GM21529 (cell line): ENCODE measurements around the gene FAM110C.
"Not testable (repeated sequence)": the region's sequence is repeated elsewhere in the genome, so short reads cannot be mapped to it uniquely, and the experiment has no call there.

Source experiments
- ATAC-seq: cut with Tn5 transposase; IDR thresholded peaks from one replicate; pipeline ENCODE4 v1.9.1; 2021; ENCODE audit not compliant: unreplicated experiment

The FAM110C gene

GRCh38 chr2:46471-47345 lies at the start of gene FAM110C:
TSS of gene FAM110C (minus strand) at chr2:46505. CDS start at chr2:46385, 120 bp downstream.
- ATAC-seq = no peak

GRCh38 chr2:92326-92725 lies 46.0 kb upstream of the FAM110C start:
- ATAC-seq = no peak

GRCh38 chr2:90645-91312 lies 44.5 kb upstream of the FAM110C start:
- ATAC-seq = no peak

GRCh38 chr2:85761-86160 lies 39.5 kb upstream of the FAM110C start:
- no peak for ATAC-seq

GRCh38 chr2:84121-84520 lies 37.8 kb upstream of the FAM110C start:
- no peak for ATAC-seq

- no peak for ATAC-seq
Observed at GRCh38 chr2:80971-81736, 34.8 kb upstream of the FAM110C start.

- no peak for ATAC-seq
Observed at GRCh38 chr2:80378-80777, 34.1 kb upstream of the FAM110C start.

- no peak for ATAC-seq
Observed at GRCh38 chr2:71309-72035, 25.2 kb upstream of the FAM110C start.

GRCh38 chr2:69366-70344 lies 23.4 kb upstream of the FAM110C start:
- ATAC-seq = no peak

GRCh38 chr2:68637-69036 lies 22.3 kb upstream of the FAM110C start:
- not testable (repeated sequence) for ATAC-seq

- ATAC-seq = no peak
Observed at GRCh38 chr2:66853-67252, 20.5 kb upstream of the FAM110C start.

- no peak for ATAC-seq
Observed at GRCh38 chr2:65121-65520, 18.8 kb upstream of the FAM110C start.

- ATAC-seq = no peak
Observed at GRCh38 chr2:55587-56448, 9.5 kb upstream of the FAM110C start.

- no peak for ATAC-seq
Observed at GRCh38 chr2:51613-52012, 5.3 kb upstream of the FAM110C start.

GRCh38 chr2:47737-48136 lies 1.4 kb upstream of the FAM110C start:
- no peak for ATAC-seq

- ATAC-seq = no peak
Observed at GRCh38 chr2:47346-47725, 1.0 kb upstream of the FAM110C start.

GRCh38 chr2:46131-46470 lies 204 bp downstream of the FAM110C start:
- ATAC-seq = no peak

- ATAC-seq = no peak
Observed at GRCh38 chr2:45342-46130, 769 bp downstream of the FAM110C start.
